Stimulated activated CD4-positive, alpha-beta T cell treated with anti-CD3 and anti-CD28 coated beads, TNF-alpha, amount 100 ng/mL, for 48 hours (primary cell): ENCODE results near the gene CADM2.

Experiments
- DNase-seq, 3 donors: peaks; one replicate each; pipeline ENCODE4 v3.0.0-alpha.2; 2020; ENCODE audit warnings: low read depth in 3 of 3

Gene CADM2

DNA sequence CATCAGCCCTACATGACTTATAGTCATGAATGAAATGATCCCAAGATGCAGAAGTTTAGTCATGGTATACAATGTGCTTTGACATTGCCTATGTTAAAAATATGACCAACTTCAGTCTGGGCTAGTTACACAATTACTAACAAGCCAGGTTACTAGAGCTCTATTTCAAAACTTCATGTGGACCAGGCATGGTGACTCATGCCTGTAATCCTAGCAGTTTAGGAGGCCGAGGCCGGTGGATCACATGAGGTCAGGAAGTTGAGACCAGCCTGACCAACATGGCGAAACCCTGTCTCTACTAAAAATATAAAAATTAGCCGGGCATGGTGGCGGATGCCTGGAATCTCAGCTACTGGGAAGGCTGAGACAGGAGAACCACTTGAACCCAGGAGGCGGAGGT lies 613.0 kb downstream of the CADM2 start:
- no peak for DNase-seq

DNA sequence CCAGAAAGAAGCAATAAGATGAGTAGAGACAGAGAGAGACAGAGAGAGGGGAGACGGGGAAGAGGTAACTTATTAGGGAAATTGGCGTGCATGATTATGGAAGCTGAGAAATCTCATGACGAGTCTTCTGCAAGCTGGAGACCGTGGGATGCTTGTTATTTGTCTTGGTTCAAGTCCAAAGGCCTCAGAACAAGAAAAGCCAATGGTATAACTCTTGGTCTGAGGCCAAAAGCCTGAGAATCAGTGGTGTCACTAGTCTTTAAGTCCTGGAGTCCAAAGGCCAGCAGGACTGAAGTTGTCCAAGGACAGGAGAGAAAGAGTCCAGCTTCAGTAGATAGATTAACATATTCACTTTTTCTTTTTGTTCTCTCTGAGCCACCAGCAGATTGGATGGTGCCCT lies 613.6 kb downstream of the CADM2 start:
- DNase-seq = no peak

GRCh38 chr3:85572978-85573377 lies 614.2 kb downstream of the CADM2 start:
- no peak for DNase-seq

DNA sequence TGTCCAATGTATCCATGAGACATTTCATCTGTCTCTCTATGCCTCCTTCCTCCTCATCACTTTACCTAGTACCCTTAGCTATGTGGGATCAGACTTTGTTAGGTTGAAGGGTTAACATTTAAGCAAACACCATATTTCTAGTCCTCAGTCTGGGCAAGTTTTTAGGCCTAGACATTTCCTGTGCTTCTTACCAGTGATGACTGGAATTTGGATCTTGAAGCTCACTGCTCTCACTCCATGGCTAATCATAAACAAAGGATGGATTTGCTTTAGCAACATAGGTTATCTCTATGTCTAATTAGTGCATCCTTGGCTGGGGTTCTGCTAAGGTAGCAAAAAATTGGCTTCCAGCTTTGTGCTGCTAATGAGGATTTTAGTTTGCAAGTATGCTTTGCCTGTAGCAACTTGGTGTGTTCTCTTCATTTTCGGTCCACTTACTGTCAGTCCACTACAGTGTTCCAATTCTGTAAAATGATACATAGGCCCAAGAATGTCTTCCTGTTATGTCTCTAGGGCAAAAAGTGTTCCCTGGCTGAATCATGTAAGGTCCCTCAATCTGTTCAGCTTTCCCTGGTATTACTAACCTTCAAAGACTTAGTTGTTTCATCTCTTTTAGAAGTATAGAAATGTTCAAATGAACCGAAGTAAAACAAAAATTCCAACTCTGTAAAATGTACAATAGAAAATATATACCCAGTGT lies 615.4 kb downstream of the CADM2 start:
- no peak for DNase-seq

GRCh38 chr3:85576091-85576690 lies 617.4 kb downstream of the CADM2 start:
- peak in 2 of 3 donors; percentile 21 to 22 for DNase-seq

DNA sequence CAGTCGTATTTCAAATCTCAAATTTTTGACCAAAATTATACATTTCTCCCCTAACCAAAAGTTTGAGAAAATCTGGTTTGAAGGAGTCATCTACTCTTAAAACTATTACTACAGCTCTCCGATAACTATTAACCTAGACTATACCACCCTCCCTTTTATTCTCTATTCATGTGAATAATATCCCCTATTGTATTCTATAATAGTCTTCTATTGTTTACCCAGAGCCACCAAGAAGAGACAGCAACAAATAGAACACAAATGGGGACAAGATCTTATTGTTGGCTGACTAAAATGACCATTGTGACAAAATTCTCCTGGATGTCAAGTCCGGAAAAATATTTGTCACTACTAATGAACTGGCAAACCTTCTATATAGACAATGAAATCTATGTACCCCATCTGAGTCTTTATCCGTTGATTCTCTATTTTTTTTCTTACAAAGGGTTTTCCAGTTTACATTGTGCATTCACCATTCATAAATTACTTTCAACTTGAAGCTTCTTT lies 618.0 kb downstream of the CADM2 start:
- DNase-seq = no peak

DNA sequence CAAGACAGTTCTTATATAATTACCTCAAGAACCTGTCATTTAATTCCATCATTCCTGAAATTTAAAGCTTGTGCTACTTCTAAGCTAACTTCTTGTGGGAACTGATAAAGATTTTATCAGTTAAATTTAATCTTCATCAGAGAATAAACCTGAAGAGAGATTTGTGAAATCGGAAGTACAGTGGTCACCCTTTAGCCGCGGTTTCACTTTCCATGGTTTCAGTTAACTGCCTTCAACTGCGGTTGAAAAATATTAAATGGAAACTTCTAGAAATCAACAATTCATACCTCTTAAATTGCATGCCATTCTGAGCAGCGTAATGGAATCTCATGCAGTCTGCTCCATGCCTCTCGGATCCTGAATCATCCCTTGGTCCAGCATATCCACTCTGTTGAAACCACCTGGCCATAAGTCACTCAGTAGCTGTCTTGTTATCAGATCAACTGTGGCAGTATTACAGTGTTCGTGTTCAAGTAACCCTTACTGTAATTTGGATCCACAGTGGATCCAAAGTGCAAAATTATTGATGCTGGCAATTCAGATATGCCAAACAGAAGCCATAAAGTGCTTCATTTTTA lies 626.1 kb downstream of the CADM2 start:
- DNase-seq = no peak

GRCh38 chr3:85586018-85586417 lies 627.2 kb downstream of the CADM2 start:
- DNase-seq = no peak

GRCh38 chr3:85589145-85589544 lies 630.4 kb downstream of the CADM2 start:
- no peak for DNase-seq

DNA sequence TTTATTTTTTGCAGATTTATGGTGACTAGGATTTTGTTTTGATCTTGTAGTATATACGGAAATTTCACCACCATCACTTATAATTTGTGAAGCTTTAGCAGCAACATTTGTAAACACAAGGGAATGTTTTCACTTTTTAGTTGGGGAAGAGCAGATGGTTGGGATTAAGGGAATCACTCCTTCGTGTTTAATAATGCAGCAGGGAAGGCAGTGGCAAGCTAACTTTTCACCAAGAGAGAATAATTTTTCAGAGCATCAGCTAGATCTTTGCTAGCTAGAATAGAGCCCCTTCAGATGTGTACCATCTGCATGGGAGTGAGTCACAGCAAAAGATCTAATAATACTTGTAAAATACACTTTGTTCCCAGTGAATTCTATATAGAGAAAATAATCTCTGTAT lies 632.7 kb downstream of the CADM2 start:
- DNase-seq = no peak

- DNase-seq = no peak
Observed at GRCh38 chr3:85592256-85592655, 633.5 kb downstream of the CADM2 start.

- DNase-seq = no peak
Observed at GRCh38 chr3:85594676-85595075, 635.9 kb downstream of the CADM2 start.

DNA sequence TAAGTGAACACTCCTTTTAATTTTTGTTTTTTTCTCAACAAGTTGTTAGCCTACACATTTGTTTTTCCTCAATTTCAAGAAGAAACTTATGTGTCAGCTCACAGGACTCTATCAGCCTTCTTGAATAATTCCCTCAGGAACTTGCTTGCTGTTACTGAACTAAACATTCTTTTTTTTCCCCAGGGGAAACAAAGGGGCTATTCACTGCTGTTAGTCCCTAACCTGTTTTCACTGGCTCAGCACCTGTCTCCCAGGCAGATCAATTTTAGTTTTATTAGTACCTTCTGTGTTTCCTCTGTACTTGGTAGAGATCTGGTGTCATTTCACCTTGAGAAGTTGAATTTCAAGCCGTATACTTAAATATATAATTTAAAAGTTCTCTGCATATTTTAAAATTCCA lies 644.6 kb downstream of the CADM2 start:
- no peak for DNase-seq

GRCh38 chr3:85604641-85605040 lies 645.9 kb downstream of the CADM2 start:
- no peak for DNase-seq

DNA sequence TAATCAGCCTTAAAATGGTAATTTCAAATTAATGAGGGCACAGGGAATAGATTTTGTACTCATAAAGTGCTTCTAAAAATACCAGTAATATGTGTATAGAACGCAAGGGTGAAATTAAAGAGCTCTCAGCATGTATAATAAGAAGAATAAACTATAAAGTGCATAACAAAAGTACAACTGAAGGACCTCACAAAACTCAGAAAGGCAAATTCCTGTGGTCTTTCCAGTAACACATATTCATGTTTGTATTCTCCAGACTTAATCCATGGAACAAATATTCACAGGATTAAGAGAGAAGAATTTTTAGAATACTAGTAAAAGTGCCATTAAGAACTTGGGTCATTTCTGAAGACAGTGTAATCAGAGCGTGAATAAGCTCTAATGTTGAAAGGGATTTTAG lies 646.3 kb downstream of the CADM2 start:
- DNase-seq = no peak

- DNase-seq = no peak
Observed at GRCh38 chr3:85626662-85627061, 667.9 kb downstream of the CADM2 start.

- DNase-seq = no peak
Observed at GRCh38 chr3:85627932-85628331, 669.1 kb downstream of the CADM2 start.

DNA sequence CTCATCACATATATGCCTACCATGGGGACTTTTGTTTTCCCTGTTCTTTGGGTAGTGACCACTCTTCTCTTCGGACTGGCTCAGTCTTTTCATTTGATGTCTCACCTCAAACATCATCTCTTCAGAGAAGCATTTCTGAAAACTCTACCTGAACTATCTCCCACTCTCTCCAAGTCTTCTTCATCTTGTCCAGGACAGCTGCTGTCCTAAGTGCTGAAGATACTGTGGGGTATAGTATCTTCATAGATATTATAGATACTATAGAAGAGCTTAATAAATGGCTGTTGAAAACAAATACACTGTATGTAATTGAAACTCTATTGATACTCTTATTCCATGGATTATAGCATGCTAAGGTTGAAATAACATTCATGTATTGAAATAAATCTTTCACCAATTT lies 672.3 kb downstream of the CADM2 start:
- no peak for DNase-seq

- DNase-seq = no peak
Observed at GRCh38 chr3:85632921-85633320, 674.1 kb downstream of the CADM2 start.

DNA sequence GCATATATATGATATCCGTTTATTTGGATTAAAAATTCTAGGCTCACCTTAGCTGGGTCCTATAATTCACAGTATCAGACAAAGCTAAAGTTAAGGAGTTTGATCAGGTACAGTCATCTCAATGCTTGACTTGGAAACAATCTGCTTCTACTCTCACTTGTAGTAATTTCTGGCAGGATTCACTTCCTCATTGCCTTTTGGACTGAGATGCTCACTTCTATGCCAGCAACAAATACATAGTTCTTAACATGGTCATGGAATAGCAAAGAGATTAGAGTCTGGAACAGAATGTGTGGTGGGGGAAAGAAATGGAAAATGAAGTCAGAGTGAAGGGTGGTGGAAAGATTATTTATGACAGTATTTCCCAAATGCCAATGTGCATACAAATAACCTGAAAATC lies 693.6 kb downstream of the CADM2 start:
- no peak for DNase-seq

DNA sequence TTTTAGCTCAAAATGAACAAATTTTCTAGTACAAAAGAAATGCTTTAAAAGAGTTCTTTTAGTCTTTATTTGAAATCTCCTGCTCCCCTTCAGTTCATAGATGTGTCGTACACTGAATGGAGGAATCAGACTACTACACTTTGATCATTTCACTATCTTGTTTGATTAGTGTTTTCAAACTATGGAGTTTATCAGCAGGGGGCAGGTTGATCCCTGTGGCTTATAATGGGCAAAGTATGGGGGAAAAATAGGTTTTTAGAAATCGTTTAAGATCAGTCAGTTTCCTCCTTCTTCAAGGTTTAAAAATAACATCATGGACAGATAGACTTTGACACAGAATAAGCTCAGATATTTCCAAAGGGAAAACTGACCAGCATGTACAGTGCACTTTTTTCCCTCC lies 701.7 kb downstream of the CADM2 start:
- no peak for DNase-seq

DNA sequence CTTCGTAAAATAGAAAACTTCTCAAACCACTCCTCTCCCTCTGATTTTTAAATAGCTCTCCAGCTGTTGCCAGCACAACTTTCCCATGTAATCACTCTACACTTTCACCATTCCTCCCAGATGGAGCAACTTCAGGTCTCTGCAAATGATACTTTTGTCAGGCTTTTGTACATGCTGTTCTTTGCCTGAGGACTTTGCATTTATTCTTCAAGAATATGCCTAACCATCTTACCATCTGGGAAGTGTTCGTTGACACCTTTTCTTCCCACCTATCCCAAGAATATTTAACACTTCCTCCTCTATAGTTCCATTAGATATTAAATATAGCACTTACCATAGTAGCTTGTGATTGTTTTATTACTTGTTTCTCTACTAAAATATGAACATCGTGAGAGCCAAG lies 703.7 kb downstream of the CADM2 start:
- no peak for DNase-seq

- no peak for DNase-seq
Observed at GRCh38 chr3:85667744-85668143, 709.0 kb downstream of the CADM2 start.
